Brain microvascular endothelial cell (primary cell): ENCODE measurements around the gene HOXC12.

ENCODE experiments used
- DNase-seq: peaks from one replicate; pipeline ENCODE4 v3.0.0-alpha.2; 2020
- H3K27ac ChIP-seq: fragments of 250-450 bp; sonication (Bioruptor Pico); 2 replicates; pipeline ENCODE4 v1.5.1; 2020; ENCODE audit warnings: mild to moderate bottlenecking, moderate library complexity
- H3K27me3 ChIP-seq: fragments of 250-450 bp; sonication (Bioruptor Pico); replicated peaks from 2 replicates; pipeline ENCODE4 v1.5.1; 2020; ENCODE audit warnings: mild to moderate bottlenecking
- H3K36me3 ChIP-seq: fragments of 250-450 bp; sonication (Bioruptor Pico); replicated peaks from 2 replicates; pipeline ENCODE4 v1.5.1; 2020; ENCODE audit warnings: mild to moderate bottlenecking
- H3K4me3 ChIP-seq: 2 replicates; pipeline ENCODE4 v1.5.1; 2011; ENCODE audit warnings: low read depth, mild to moderate bottlenecking, control low read depth, low read length, moderate library complexity
- CTCF ChIP-seq: IDR thresholded peaks from 2 replicates; pipeline ENCODE4 v1.5.1; 2011; ENCODE audit warnings: low read depth, mild to moderate bottlenecking, moderate library complexity, low read length, control low read depth, inconsistent platforms; ENCODE audit errors: missing control alignments
- in situ Hi-C: cut with HindIII; loops from 2 replicates; pipeline ENCODE4 v1.10.0; 2017; ENCODE audit warnings: low sequenced_read_pairs, low pct_ligation_motif_present

Gene HOXC12

DNA sequence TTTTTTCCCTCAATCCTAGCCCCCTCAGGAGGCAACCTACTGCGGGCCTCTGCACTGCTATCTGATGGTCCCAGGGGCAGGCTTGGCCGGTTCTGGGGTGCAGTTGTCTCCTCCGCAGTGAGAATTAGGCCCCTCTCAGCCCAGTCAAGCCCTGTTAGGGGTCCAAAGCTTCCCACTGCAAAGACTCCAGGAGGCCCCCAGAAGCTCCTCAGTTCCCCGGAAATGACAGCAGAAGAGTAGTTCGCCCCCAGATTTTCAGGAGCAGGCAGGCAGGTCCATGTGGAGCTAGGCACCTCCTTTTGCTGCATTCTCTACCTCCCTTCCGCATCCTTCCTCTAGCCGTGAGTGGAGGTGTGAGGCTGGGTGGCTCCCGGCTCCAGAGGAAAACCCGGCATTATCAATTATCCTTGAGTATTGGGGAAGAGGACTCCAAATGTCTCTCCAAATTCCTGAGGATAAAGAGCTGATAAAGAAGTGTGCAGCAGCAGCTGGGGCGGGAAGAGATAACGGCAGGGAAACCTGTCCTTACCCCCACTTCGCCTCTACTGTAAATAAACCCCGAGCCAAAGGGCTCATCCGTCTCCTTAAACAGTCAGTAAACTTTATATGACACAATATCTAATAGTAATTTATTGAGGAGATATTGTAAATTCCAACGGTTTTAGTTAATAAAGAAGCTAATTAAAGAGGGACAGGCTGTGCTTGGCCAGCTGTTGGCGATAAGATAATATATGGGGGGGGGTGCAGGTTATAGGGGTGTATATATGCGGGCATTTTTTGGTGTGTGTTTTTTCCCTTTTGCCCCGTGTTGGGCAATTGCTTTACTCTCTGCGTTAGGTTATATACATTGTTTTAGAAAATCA lies 641 bp upstream of the HOXC12 start:
- no peak overlapping the region for H3K4me3 ChIP-seq
- in situ Hi-C loops, result no loop called here
- no peak for DNase-seq
- no peak for TF ChIP-seq CTCF
- H3K36me3 ChIP-seq, result no peaks in the 10 kb centered on the region
- H3K27ac ChIP-seq, result no peak overlapping the region
- peaks cover 97% of the 10 kb centered on the region for H3K27me3 ChIP-seq

GRCh38 chr12:53955036-53955775 lies 503 bp downstream of the HOXC12 start:
- in situ Hi-C loops, result no loop called here
- Histone ChIP-seq H3K36me3 (no peaks in the 10 kb centered on the region), H3K27ac (no peak overlapping the region), H3K4me3 (no peak overlapping the region), H3K27me3 (peaks cover 97% of the 10 kb centered on the region)
- TF ChIP-seq CTCF, result no peak
- DNase-seq, result no peak

DNA sequence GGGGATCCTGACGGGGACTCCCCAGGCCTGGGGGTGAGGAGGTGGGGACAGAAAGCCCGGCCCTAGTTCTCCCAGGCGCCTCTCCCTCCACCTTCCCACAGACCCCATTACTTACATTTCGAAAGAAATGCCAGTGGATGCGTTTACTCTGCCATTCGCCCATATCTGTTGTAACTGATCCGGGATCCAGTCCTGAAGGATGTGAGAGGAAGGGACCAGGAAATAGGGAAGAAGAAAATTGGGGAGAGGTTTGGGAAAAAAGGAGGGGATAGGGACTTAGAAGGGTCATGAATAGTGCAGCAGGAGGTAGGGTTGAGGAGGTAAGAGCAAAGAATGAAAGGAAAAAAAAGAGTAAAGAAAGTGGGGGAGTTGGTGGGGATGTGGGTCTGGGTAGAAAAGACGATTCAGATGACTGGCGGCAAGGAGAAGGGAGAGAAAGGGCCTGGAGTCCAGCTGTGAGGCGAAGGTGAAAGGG lies 1.1 kb downstream of the HOXC12 start:
- in situ Hi-C loops, result no loop called here
- TF ChIP-seq CTCF, result no peak

GRCh38 chr12:53956251-53956887 lies 1.7 kb downstream of the HOXC12 start:
- no peak for TF ChIP-seq CTCF

More for the DNA sequence above, 1.1 kb downstream of the HOXC12 start:
- Histone ChIP-seq H3K36me3 (no peaks in the 10 kb centered on the region), H3K27me3 (peaks cover 97% of the 10 kb centered on the region), H3K4me3 (no peak overlapping the region), H3K27ac (no peak overlapping the region)
- DNase-seq, result no peak

DNA sequence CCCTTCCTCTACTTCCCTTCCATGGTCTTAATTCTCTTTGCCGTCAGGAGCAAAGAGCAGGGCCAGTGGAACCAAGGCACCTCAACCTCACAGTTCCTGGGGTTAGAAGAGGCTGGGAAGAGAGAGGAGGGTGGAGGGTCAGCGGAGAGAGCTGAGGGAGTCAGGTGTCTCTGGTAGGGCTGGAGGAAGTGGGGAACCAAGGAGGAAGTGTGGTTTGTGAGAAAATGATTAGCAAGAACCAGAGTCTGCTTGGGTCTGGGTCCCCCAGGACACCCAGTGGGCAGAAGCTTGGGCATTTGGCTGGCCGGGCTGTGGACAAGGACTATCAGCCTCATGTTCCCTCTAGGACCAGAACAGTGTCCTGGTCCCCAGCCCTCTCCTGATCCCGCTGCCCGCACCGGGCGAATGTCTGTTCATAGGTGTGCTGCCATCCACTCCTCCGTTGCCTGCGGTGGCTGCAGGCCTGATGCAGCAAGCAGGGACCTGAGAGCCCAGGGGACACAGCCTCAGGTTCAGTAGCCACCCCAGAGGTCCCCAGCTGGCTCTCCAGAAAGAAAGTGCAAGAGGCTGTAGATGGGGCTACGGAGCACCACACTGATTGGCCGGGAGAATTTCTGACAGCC lies 2.3 kb downstream of the HOXC12 start:
- Histone ChIP-seq H3K4me3 (no peak overlapping the region), H3K27me3 (peaks cover 97% of the 10 kb centered on the region), H3K27ac (no peak overlapping the region), H3K36me3 (no peaks in the 10 kb centered on the region)
- TF ChIP-seq CTCF, result no peak
- no peak for DNase-seq
- in situ Hi-C loops, result no loop called here

More at GRCh38 chr12:53956251-53956887, 1.7 kb downstream of the HOXC12 start:
- H3K36me3 ChIP-seq, result no peaks in the 10 kb centered on the region
- H3K4me3 ChIP-seq, result no peak overlapping the region
- DNase-seq, result no peak
- H3K27ac ChIP-seq, result no peak overlapping the region
- in situ Hi-C loops, result no loop called here
- H3K27me3 ChIP-seq, result peaks cover 97% of the 10 kb centered on the region
